NCI-H345 (cell line): Measurements from ENCODE around the gene LILRA6.
A peak's percentile ranks its signal among the peaks of the same experiment; 100 is the strongest.
"Not testable (repeated sequence)": the region's sequence is repeated elsewhere in the genome, so short reads cannot be mapped to it uniquely, and the experiment has no call there.

Experiments used
- DNase-seq: peaks from one replicate; lab custom pipeline; 2025; lab: John Stamatoyannopoulos, UW

The LILRA6 gene

DNA sequence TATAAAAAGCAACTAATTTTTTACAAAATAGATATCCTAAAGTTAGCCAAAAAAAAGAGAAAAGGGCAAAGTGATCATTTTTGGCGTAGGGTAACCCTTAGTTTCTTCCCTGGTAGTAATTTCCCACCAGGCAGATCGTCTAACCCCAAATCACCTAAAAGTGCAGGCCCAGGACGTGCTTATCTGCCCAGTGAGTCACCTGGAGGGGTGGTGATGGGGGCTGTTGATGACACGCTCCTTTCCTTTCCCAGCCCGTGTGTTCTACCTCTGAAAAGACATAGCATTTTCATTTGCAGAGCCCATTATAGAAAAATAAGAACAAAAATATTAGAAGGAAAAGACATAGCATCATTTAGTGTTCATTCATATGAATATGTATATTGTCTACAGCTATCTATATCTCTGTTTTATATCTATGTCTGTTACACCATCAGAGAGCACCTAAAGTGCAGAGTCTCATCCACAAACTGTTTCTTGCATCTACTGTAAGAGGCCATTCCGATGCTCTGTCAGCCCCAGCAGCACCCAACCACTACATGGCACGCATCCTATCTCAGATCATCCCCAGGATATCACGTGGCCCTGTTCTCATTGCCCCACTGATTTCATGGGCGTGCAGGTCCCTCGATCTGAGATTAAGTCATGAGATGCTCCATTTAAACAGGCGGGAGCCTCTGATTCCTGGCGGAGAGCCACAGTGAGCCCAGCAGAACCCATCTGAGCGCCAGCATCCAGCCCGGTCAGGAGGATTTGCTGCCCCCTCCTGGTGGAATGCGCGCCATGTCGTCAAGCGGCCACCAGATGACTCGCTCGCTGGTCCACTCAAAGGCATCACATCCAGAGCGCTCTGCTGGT lies 11.3 kb downstream of the LILRA6 start:
- DNase-seq, result peak; percentile 56

DNA sequence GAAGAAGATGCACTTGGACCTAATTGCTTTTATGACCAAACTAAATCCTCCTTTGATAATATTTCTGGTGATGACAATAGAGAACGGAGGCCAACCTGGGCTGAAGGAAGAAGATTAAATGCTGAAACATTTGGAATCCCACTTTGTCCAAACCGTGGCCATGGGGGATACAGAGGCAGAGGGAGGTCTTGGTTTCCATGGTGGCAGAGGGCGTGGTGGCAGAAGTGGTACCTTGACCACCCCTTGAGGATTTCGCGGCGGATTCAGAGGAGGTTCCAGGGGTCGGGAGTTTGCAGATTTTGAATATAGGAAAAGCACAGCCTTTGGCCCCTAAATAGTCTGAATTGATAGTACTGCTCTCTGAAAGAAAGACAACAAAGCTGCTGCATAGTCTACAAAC lies 12.6 kb downstream of the LILRA6 start:
- no peak for DNase-seq

DNA sequence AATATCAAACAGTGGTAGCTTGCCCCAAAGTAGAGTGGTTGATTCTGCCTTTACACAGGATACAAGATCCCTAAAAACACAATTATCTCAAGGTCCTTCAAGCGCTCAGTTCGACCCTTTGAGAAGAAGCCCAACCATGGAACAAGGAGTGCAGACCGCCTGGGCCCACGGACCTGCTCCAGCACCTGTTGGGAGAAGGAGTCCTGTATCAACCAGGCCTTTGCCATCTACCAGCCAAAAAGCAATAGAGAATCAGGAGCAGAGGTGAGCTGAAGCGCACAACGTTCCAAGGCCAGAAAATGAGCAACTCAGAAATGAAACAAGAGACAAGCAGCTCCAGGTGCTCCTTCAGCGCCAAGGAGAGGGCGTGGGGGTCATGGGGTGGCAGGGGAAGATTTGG lies 13.4 kb downstream of the LILRA6 start:
- no peak for DNase-seq

DNA sequence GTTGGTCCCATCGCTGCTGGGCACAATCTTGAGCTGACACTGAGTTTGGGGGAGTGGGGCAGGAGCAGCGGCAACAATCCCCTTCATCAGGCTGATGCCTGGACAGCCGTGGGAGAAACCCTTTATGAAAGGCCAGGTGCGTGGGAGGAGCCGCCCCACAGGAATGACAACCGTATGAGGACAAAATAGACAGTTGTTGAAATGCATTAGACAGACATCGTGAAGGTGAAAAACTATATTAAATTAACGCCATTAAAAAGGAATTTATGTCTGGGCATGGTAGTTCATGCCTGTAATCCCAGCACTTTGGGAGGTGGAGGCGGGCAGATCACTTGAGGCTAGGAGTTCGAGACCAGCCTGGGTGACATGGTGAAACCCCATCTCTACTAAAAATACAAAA lies 18.0 kb downstream of the LILRA6 start:
- not testable (repeated sequence) for DNase-seq

DNA sequence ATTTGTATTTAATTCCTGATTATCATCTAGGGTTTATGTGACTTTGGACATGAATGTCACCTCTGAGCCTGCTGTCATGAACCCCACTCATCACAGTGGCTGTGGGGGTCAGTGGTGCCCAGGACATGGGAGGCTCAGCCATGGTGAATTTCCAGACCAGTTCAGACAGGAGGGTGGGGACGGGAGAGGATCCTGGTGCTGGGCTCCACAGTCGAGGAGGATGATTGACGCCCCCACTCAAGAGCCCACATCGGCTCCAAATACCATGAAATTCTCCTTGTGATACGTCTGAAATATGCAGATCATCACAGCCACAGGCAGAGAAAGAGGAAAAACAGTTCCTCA lies 18.7 kb downstream of the LILRA6 start:
- DNase-seq, result not testable (repeated sequence)

DNA sequence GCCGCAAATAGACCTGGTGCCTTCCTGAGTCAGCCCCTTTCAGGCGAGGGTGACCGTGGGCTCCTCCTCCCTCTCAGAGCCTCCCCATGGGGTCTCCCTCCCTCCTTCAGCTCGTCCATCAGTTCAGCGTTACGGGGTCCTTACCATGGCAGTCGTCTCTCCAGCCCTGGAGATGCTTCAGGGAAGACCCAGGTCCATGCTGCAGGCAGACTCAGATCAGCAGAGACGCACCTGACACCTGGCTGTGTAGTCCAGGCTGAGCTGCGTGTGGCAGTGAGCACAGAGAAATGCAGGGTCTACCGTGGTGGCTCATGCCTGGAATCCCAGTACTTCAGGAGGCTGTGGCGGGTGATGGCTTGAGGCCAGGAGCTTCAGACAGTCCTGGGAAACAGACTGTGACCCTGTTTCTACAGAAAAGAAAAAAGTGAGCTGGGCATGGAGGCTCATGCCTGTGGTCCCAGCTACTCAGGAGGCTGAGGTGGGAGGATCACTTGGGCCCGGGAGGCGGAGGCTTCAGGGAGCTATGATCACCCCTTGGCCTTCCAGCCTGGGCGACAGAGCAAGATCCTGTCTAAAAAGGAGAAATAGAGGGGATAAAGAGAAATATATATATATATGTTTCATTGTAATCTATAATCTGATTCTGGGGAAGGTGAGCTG lies 19.2 kb downstream of the LILRA6 start:
- DNase-seq, result not testable (repeated sequence)

DNA sequence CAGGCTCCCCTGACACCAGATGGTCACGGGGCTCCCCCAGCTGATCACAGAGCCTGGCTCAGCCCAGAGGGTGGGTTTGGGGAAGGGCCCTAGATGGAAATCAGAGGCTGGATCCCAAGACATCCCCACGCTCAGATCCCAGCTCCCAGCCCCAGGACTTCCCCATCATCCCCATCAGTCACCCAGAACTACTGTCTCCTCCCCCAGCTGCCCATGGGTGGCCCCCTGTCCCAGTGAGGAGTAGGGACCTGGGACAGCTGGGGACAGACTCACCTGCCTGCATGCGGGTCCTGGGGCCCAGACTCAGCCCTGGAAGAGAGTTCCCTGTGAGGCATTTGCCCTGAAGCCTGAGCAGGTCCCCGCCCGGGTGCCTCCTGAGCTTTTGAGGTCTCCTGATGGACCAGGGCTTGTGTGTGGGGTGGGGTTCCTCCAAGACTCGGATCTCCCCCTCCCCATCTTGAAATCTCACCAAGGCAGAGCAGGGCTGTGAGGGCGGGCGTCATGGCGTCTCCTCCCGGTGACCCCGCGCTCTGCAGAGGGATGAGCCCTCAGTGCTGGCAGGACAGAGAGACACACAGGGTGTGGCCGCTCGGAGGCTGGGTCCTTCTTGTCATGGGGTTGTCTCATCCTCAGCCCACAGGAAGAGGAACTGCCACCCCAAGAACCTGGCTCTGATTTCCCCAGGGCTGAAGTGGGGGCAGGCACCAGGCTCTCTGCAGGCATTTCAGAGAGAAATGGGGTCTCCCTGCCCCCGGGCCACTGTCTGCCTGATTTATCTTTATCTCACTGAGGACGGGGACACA lies 19.9 kb downstream of the LILRA6 start, which contains the start of gene LILRB3:
TSS of gene LILRB3 (minus strand) at position 534 of the 803 bp plus-strand sequence. CDS start at position 503, 31 bp downstream.
- not testable (repeated sequence) for DNase-seq

DNA sequence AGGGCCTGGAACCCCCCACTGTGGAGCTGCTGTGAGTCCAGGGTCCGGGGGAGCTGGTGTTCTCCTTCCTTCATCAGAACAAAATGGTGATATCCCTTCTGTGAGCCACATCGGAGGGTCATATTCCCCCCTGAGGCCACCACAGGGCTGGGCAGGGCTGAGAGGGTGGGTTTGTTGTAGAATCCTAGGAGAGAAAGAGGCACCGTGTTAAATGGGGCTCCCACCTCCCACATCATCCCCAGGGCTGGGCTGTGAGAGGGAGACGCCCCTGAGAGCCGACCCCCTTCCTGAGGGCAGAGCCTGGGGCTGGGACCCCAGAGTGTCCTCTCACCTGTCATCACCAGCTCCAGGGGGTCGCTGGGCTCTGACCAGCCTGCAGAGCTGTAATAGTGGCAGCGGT lies 20.6 kb downstream of the LILRA6 start:
- DNase-seq, result not testable (repeated sequence)

DNA sequence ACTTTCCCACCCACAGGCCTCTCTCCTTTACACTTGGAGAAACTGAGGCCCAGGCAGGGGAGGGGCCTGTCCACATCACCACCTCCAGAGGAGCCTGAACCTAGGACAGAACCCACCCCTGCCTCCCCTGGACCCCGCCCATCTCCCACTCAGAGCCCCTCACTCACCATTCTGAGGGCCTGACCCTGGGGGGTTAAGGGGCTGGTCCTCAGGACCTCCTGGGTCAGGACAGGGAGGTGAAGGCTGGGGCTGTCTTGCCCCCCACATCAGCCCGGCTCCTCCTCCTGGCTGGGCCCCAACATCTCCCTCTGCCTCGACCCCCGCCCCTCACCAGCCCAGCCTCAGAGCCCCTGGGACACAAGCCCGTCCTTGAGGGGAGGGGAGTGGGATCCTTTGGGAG lies 22.9 kb downstream of the LILRA6 start:
- DNase-seq, result not testable (repeated sequence)

DNA sequence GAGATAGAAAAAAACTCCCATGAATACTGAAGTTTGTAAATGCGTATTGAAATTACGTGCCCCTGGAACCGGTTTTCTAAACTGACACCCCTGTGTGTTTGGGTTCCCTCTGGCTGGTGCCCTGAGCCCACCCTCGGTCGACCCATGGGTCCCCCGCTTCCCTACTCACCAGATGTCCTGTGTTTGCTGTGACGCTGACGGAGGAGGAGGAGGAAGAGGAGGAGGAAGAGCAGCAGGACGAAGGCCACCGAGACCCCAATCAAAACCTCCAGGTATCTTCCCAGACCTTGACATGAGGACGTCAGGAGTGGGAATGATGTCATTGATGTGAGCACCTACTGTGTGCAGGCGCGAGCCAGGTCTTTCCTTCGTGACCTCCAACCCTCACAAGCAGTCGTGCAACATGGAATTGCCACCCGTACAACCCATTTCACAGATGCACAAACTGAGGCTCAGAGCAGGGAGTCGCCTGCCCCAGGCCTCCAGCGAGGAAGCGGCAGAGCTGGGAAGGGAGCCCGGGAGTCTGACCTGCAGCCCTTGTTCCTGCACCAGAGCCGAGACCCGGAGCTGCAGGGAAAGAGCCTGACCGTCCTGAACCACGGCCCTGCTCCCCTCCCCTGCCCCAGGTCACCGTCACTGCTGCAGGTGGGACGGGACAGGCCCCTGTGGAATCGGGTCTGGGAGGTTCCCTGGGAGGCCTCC lies 23.5 kb downstream of the LILRA6 start:
- no peak for DNase-seq

DNA sequence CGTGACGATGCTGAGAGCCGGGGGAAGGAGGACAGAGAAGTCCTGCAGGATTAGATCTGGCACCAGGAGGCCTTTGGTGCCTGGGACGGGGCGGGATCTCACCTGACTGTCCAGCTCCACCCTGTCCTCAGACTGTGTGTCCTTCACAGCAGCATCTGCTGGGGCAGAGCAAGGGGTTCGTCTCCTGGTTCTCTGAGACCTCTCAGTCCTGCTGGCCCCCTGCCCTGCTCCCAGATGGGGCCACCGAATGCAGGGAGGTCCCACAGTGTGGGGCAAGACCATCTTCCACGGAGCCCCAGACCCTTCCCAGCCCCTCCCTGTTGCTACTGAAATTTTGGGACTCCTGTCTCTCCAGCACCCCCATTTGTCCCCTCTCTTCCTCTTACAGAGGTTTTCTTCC lies 24.3 kb downstream of the LILRA6 start:
- DNase-seq, result no peak

DNA sequence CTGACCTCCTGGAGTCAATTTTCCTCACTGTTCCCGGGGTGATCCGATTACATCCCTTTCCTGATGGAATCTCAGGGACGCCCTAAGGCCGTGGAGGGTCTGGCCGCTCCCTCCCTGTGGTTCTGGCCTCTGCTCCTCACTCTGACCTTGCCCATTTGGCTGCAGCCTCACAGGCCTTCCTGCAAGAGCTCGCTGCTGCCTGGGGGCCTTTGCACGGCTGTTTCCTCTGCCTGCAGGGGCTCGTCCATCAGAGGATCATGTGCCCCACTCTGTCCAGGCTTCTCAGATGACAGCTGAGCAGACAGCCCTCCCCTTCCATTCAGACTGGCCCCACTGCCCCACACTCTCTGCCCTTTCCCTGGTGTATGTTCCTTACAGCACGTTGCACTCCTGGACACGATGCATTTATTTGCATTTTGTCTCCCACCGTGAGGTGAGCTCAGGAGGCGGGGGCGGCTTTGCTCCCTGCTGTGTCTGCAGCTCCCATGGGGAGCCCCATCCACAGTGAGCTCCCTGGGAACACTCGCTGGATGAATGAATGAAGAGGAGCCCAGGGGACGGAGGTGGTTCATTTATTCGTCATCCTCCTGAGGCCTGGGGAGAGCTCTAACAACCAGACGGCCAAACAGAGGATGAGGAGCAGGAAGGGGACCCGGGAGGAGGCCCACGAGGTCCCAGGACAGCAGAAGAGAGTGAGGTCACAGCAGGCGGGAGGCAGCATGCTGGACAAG lies 24.9 kb downstream of the LILRA6 start:
- DNase-seq, result not testable (repeated sequence)

DNA sequence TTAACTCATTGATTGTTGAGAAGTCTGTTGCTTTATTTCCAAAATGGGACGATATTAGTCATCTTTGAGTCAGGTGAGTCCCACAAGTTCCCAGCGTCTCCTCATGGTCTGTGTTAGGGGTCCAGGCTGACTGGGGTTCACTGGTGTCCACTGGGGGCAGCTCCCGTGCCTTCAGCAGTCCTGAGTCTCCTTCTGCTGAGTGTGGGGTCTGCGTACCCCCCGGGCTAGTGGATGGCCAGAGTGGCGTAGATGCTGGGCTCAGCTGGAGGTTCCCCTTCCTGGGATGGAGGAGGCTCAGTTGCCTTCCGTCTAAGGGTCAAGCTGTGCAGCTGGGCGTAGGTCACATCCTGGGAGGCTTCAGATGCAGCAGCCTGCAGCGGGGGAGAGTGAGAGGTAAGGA lies 25.7 kb downstream of the LILRA6 start:
- no peak for DNase-seq

DNA sequence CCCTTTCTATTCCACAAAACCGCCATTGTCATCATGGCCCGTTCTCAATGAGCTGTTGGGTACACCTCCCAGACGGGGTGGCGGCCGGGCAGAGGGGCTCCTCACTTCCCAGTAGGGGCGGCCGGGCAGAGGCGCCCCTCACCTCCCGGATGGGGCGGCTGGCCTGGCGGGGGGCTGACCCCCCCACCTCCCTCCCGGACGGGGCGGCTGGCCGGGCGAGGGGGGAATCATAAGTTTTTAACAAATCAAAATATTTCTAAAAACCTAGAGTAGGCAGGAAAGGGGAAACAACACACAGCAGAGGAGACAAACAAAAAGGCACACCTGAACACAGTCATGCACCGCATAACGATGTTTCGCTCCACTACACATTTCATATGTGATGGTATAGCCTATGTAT lies 27.9 kb downstream of the LILRA6 start:
- DNase-seq, result not testable (repeated sequence)

DNA sequence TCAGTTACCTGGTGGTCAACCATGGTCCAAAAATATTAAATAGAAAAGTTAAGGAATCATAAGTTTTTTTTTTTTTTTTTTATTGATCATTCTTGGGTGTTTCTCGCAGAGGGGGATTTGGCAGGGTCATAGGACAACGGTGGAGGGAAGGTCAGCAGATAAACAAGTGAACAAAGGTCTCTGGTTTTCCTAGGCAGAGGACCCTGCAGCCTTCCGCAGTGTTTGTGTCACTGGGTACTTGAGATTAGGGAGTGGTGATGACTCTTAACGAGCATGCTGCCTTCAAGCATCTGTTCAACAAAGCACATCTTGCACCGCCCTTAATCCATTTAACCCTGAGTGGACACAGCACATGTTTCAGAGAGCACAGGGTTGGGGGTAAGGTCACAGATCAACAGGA lies 28.4 kb downstream of the LILRA6 start:
- not testable (repeated sequence) for DNase-seq

DNA sequence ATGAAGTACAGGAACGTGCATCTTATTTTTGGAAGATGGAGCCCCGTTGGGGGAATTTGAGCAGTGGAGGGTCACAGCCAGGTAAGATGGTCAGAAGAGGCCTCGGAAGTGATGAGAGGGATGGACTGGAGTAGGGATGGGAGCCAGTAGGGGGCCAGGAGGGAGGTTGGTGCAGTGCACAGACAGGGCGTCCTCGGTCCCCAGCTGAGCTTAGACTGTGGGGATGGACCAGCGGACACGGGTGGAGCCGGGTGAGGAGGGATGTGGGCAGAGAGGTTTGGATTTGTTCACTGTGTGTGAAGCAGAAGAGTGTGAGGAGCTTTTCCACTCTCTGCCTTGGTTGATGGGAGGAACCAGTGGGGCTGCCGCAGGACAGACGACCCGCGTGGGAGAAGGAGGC lies 31.4 kb downstream of the LILRA6 start:
- no peak for DNase-seq

DNA sequence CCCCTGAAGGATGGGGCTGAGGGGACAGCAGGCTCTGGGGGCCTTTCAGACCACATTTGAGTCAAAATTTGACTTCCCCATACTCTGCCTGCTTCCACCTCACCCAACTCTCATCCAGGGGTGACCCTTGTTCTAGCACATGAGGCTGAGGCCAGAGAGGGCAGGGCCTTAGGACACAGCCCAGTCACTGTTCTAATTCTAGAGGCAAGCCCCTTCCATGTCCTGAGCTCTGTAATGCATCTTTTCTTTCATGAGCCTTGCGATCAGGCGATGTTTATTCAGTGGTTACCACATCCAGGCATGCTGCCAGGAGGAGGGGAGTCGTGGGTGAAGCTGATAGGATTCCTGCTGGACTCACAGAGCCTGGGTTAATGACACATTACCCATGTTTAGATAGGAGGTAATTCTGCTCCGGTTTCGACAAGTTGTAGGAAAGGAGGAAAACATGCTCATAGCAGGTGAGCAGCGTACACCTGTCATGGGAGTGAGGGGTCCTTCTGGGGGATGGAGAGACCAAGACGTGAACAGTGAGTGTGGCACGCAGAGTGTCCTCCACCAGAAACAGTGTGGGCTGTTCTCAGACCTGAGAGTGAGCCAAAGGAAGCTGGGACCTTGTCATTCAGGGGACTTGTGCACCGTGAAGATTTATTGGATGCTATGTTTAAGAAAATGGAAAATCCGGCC lies 32.6 kb downstream of the LILRA6 start:
- DNase-seq, result peak; percentile 76

DNA sequence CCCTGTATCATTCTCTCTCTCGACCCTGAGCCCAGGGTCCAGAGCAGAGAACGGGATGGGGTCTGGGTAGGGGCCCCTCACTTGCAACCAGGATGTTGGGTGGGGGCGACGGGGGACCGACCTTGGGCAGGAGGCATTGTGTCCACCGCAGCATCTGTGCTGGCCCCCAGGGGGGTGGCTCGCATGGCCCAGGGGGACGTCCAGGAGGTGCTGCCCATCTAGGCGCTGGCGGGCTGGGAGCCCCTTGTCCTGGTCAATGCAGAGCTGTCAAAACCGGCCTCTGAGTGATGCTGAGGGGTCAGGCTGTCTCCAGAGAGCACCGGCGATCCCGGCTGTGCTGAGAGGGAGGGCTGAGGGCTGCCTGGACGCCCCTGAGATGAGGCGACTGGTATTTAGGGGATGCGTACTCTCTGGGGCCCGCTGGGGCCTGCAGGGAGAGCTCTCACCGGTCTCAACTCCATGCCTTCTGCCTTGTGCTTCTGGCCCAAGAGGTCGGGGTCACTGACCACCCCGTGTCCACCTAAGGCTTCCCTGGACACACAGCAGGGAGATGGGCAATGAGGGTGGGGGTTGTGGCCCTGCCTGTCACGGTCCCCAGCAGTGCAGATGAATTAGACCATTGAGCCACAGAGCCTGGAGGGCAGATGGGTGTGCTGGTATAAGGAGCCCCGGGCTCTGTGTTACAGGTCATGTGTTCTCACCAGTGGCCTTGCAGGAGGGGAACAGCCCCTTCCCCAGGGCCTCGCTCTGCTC lies 33.4 kb downstream of the LILRA6 start:
- DNase-seq, result no peak

DNA sequence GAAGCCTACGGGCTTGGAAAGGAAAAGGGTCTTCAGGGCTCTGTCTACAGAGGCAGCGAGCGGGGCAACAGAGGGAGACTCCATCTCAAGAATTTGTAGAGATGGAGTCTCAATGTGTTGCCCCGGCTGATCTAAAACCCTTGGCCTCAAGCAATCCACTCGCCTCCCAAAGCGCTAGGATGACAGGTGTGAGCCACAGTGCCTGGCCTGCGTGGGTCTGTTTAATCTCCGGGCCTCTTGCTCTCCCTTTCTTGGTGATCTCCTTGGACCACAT lies 33.9 kb downstream of the LILRA6 start:
- DNase-seq, result no peak
